ELF-1 (cell line): Measurements from ENCODE around the gene DPF3.

Source experiments
- DNase-seq: peaks from one replicate; pipeline ENCODE4 v3.0.0-alpha.2; 2016; ENCODE audit warnings: low read depth, low spot score

Gene DPF3

DNA sequence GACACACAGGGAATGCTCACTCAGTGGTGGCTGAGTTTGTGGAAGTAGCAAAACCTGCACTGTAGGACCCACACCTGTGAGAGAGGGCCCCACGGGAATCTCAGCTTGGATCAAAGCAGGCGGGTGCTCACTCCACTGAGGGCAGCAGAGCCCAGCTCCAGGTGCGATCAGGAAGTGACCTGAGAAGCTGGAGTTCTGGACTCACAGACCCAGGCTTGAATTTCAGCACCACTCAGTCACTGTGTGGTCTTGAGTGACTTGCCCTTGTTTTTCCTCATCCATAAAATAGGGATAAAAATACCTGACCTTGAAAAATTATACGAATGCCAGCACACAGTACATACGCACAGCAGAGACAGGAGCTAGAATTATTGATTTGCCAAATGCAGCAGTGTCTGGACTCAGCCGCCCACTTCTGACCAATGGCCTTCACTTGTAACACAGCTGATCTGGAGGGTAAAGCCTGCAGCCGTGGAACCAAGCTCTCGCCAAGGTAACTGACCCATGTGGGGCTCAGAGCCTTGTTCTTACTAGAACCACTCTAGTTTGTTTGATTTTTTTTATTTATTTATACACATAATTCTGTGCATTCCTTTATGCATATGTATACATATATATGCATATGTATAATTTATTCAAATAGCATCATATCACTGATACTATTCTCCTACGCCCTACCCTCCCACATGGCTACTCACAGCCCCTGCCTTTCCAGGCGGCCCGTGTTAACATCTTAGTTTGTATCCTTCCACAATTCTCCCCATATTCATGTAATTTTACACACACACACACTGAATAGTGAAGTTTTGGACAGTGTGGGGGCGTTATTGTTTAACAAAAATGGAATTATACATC, 53.9 kb downstream of the DPF3 start:
- no peak for DNase-seq

GRCh38 chr14:72839351-72839750, 54.5 kb downstream of the DPF3 start:
- DNase-seq, result no peak

GRCh38 chr14:72836085-72836484, 57.8 kb downstream of the DPF3 start:
- DNase-seq, result no peak

- no peak for DNase-seq
Observed at GRCh38 chr14:72833174-72833573, 60.7 kb downstream of the DPF3 start.

- peak; percentile 32 for DNase-seq
Observed at GRCh38 chr14:72830786-72831594, 62.9 kb downstream of the DPF3 start.

GRCh38 chr14:72830356-72830755, 63.5 kb downstream of the DPF3 start:
- no peak for DNase-seq

DNA sequence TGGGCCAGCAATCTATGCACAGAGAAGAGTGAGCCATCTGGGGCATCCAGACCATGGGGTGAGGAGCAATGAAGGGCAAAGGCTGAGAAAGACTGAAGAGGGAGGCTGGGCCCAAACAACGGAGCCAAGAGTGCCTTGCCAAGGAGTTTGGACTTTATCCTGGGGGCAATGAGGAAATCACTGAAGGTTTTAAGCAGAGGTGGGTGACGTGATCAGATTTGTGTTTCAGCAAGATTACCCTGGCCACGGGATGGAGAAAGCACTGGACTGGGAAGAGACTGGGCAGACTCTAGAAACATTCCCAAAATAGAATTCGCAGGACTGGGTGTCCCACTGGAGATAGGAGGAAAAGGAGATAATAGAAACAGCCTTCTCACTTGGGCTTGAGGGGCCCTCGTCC, 65.3 kb downstream of the DPF3 start:
- DNase-seq, result no peak

GRCh38 chr14:72826039-72826438, 67.9 kb downstream of the DPF3 start:
- no peak for DNase-seq

GRCh38 chr14:72825486-72825885, 68.4 kb downstream of the DPF3 start:
- no peak for DNase-seq

- DNase-seq, result peak; percentile 81
Observed at GRCh38 chr14:72824051-72824450, 69.8 kb downstream of the DPF3 start.

GRCh38 chr14:72822946-72823611, 70.8 kb downstream of the DPF3 start:
- no peak for DNase-seq

DNA sequence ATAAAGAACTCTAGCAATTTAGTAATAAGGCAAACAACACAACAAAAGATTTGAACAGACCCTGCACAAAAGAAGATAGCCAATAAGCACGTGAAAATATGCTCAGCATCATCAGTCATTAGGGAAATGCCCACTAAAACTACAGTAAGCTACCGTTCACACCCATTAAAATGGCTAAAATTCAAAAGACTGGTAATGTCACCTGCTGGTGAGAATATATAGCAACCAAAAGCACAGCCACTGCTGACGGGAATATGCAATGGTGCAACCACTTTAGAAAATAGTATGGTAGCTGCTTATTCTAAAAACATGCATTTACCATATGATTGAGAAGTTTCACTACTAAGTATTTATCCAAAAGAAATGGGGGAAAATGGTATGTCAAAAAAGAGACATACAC, 74.9 kb downstream of the DPF3 start:
- DNase-seq, result no peak

- DNase-seq, result no peak
Observed at GRCh38 chr14:72816287-72816686, 77.6 kb downstream of the DPF3 start.

GRCh38 chr14:72815430-72815829, 78.5 kb downstream of the DPF3 start:
- no peak for DNase-seq

DNA sequence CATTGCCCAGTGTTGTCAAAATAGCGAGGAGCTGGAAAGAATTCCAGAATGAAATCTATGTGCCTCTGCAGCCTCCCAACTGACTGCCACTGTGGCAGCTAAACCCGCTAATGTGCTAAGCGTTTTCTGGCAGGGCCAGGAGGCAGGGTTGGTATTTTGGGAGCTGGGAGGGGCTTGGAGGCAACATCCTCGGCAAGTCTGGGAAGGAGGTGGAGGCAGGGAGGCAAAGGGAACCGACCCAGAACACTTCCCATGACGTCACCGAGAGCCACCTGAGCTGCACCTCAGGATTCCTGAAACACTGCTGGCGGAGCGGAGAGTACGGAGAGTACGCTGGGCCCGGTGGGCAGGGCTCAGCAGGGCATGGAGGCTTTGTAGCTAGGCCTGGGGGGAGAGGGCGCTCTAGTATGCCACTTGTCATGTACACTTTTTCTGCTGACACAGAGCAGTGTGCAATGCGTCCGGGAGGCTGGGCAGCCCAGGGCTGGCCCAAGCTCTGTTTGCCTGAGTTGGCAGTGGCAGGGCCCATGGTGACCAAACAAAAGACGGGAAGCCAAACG, 81.5 kb downstream of the DPF3 start:
- peak; percentile 77 for DNase-seq

- DNase-seq, result no peak
Observed at GRCh38 chr14:72810201-72810600, 83.7 kb downstream of the DPF3 start.

DNA sequence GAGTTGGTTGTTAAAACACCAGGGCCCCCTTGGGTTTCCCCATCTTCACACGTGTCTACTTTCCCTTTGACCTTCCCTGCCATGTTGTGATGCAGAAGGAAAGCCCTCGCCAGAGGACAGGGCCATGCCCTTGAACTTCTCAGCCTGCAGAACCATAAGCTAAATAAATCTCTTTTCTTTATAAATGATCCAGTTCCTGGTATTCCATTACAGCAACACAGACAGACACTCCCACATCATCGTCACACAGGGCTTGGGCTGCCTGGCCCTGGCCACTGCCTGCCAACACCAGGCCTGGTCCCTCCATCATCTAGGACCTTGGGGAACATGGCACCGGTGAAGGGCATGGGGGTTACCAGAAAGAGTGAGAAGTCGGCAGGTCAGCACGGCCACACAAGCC, 84.8 kb downstream of the DPF3 start:
- no peak for DNase-seq

DNA sequence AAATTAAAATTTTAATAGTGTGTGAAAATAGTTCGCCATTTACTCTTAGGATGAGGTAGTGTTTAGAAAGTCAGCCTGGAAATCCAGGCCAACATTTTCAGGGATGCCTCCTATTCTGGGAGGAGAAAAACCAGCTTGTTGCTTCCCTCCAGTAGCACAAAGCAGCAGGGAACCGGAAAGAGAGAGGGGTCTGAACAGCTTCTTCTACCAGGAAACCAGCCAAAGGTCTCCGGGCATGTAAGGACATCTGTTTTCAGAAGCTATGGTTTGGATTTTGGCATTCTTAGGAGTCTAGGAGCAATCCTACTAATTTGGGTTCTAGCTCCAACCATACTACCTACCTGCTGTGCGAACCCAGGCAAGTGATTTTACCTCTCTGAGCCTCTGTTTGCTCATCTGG, 85.3 kb downstream of the DPF3 start:
- no peak for DNase-seq

DNA sequence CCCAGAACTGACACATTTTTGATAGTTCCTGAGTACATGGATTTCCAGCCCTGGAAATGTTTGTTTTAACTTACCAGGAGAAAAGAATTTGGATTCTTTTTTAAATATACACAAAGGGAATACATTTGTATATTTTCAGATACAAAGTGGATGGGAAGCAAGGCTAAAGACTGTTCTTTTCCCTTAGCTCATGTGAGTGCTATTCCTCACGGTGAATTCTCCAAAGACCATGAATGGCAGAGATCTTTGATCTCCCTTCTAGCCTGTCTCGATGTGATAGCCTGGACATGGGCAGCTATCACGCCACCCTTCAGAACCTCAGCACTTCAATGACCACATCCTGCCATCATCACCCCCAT, 91.3 kb downstream of the DPF3 start:
- no peak for DNase-seq

DNA sequence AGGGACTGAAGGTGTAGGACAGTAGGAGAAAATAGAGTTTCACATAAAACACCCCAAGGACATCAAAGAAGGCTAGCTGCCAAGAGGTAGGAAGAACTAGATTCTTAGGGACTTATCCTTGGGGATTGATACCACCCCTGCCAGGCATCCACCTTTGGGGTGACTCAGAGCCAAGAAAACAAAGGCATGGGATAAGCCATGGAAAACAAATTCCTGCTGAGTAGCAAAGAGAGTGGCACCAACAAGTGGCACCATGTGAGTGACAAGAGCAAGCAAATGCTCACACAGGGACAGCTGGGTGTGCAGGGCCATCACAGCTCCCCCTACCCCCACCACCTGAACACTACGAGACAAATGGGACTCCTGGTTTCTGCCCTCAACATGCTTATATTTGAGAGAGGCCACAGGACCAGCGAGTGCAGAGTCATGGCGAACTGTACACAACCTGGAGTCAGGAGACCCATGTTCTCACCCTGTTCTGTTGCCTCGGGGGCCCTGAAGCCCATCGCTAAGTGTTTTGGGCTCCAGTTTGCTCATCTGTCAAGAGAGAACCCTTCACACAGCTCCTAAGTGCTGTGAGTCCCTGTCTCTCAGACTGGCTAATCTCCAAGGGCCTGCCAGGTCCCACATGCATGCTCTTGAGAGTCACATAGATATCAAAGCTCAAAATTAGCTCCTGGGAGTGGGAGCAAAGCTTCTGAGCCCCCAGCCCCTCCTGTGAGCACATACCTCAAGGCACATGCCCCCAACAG, 91.9 kb downstream of the DPF3 start:
- no peak for DNase-seq

- DNase-seq, result no peak
Observed at GRCh38 chr14:72801381-72801812, 92.5 kb downstream of the DPF3 start.
